AG08395 (cell line): Measurements from ENCODE around the gene SAMD15.
A peak's percentile ranks its signal among the peaks of the same experiment; 100 is the strongest.
"Not testable (repeated sequence)": the region's sequence is repeated elsewhere in the genome, so short reads cannot be mapped to it uniquely, and the experiment has no call there.

Experiments
- DNase-seq: peaks from one replicate; pipeline ENCODE4 v3.0.0; 2012; ENCODE audit warnings: mixed read lengths, low spot score

The SAMD15 gene

DNA sequence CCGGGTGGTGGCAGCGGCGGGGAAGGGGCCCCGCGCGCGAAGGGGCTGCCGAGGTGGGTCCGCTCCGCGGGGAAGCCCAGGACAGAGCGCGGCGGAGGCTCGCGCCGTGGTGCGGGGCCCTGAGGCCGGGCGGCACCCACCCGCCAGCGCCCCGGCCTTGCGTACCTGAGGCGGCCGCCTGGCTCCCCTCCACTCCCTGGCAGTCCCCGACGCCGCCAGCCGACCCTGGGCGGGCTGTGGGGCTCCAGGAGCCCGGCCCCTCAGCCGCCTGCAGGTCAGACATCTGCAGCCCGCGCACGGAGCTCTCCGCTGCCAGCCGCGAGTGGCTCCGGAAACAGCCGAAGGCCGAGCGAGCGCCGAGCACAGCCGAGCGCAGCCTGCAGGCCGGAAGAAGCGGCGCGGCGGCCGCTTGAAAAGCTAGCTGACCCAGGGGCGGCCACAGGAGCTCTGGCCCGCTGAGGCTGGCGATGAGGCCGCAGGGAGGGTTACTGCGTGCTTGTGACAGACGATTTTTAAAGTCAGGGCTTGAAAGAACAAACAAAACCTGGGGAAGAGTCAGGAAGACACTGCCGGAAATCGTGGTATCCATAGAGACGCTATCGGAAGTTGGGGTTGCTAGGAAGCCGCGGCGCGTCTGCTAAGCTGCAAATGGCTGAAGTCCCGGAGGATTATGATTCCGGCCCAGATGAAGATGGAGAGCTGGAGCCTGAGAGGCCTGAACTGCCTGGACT is at the start of gene SAMD15, which contains the start of gene TMED8:
Gene SAMD15 (plus strand): TSS at position 609 of the 731 bp plus-strand sequence. CDS start 40 bp downstream, at position 649.
Gene TMED8 (minus strand): TSS at position 324 of the 731 bp plus-strand sequence. CDS start 41 bp downstream, at position 283.
- DNase-seq: peak; percentile 89

- DNase-seq: no peak
Observed at GRCh38 chr14:77329872-77330271, 47.3 kb upstream of the SAMD15 start.

GRCh38 chr14:77335576-77335975 is 41.6 kb upstream of the SAMD15 start:
- no peak for DNase-seq

DNA sequence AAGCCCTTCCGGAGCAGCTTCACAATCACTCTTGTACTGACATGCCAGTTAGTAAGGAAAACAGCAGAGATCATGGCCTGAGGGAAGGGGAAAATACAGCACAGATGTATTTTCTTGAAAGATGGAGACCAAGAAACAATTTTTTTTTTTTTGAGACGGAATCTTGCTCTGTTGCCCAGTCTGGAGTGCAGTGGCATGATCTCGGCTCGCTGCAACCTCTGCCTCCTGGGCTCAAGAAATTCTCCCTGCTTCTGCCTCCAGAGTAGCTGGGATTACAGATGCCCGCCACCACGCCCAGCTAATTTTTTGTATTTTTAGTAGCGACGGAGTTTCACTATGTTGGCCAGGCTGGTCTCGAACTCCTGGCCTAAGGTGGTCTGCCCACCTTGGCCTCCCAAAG is 39.9 kb upstream of the SAMD15 start:
- not testable (repeated sequence) for DNase-seq

GRCh38 chr14:77337880-77338279 is 39.3 kb upstream of the SAMD15 start:
- DNase-seq: no peak

GRCh38 chr14:77338302-77338701 is 38.9 kb upstream of the SAMD15 start:
- no peak for DNase-seq

DNA sequence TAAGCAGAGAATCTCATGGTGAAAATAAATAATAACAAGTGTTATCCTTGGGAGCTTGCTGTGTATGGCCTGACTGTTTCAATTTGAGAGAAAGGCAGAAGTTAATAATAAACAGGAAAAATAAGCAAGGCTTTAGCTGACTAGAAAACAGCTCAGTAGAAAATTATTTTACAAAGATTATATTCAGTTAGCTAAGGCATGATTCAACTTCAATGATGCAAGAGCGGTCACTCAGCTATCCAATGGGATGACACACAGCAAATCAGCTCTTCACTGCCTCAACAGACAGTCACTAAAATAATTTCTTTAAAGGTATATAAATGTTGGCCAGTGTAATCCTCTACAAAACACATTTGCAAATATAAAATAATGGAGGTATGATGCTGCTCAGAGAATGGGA is 37.8 kb upstream of the SAMD15 start:
- peak; percentile 71 for DNase-seq

DNA sequence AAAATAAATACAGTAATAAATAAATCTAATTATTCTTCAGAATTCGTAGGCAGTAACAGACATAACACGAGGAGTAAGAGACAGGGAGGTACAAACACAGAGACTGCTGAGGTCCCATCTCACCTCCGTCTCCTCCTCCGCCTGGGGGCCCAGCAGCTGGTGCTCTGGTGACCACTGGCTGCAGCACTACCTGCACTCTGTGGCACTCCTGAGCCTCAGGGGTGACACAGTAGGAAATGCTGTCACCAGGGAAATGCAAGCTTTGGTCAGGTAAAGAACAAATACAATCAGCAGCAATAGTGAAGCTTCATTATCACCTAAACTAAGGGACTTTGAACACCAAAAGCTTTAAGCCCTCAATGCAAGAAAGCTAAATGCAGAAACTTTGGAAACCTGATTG is 36.8 kb upstream of the SAMD15 start:
- DNase-seq: no peak

DNA sequence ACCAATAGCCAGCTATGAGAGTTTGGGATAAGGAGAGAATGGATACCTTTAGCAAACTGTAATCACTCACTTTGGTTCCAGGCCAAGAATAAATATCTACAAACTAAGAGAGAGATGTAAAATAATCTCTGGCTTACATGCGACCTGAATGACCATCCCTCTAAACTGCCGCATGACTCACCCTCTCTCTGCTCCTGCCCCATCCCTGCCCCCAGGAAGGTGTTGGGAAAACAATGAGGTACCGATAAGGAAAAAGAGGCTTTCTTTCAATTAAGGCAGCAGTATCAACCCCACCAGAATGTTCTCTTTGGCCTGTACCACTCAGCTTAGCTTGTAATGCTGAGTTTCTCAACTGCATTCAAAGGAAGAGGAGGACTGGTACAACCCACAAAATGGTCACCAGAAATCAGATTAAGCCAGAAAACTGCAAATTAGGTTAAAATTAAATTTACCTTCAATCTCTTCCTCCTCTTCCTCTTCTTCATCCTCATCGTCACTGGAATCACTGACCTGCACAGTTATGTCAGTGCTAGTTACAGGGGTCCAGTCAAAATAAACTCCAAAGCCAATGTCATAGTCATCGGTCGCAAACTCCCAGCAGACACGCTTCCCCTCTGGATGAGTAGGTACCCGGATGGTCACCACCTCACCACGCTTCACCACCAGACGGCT is 34.3 kb upstream of the SAMD15 start:
- DNase-seq: no peak

- DNase-seq: no peak
Observed at GRCh38 chr14:77343662-77344061, 33.5 kb upstream of the SAMD15 start.

GRCh38 chr14:77344377-77344996 is 32.7 kb upstream of the SAMD15 start:
- no peak for DNase-seq

GRCh38 chr14:77346495-77346894 is 30.7 kb upstream of the SAMD15 start:
- no peak for DNase-seq

GRCh38 chr14:77347751-77348150 is 29.4 kb upstream of the SAMD15 start:
- DNase-seq: no peak

- no peak for DNase-seq
Observed at GRCh38 chr14:77353469-77354141, 23.6 kb upstream of the SAMD15 start.

GRCh38 chr14:77355811-77356210 is 21.4 kb upstream of the SAMD15 start:
- DNase-seq: no peak

DNA sequence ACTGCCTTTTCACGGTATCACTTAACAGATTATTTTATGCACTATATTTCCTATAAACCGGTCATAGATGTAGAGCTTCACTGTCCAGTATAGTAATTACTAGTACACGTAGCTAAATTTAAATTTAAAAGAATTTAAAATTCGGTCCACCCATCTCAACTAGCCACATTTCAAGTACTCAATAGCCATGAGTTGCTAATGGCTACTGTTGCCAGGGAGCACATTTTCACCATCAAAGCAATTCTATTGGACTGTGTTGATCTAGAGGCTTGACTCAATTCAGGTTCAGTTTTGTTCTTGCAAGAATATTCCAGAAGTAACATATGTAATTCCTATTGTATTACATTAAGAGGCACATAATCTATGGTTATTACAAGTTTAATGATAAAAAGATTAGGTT is 20.3 kb upstream of the SAMD15 start:
- DNase-seq: no peak

GRCh38 chr14:77359626-77360025 is 17.6 kb upstream of the SAMD15 start:
- no peak for DNase-seq

DNA sequence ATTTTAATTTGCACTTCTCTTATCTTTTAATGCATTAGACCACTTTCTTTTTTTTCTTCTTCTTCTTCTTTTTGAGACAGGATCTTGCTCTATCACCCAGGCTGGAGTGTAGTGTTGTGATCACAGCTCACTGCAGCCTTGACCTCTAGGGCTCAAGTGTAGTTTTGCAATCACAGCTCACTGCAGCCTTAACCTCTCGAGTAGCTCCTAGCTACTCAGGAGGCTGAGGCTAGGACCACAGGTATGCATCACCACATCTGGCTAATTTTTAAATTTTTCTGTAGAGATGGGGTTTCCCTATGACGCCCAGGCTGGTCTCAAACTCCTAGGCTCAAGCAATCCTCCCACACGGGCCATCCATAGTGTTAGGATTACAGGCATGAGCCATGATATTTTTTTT is 13.0 kb upstream of the SAMD15 start:
- DNase-seq: no peak

GRCh38 chr14:77369285-77369684 is 7.9 kb upstream of the SAMD15 start:
- no peak for DNase-seq

DNA sequence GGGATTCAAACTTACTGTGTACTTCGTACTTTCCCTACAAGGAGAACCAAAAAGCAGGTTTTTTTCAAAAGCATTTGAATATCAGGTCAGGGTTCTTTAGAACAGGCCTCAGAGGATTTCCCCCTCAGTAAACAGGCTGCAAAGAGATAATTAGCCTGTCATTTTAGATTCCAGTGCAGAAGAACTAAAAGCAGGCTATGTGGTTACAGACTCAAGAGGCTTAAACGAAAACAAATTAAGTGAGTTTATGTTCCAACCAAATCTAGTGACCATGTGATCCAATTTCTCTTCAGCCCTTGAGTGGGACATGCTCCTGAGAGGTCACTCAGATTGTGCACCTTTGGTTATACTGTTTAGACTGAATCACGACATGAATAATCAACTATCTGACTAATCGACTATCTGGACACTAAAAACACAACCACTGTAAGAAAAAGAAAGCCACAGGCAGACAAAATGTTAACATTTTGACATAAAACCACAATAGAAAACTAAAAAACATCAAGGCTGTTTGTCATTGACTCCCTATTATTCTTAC is 4.8 kb upstream of the SAMD15 start:
- no peak for DNase-seq

DNA sequence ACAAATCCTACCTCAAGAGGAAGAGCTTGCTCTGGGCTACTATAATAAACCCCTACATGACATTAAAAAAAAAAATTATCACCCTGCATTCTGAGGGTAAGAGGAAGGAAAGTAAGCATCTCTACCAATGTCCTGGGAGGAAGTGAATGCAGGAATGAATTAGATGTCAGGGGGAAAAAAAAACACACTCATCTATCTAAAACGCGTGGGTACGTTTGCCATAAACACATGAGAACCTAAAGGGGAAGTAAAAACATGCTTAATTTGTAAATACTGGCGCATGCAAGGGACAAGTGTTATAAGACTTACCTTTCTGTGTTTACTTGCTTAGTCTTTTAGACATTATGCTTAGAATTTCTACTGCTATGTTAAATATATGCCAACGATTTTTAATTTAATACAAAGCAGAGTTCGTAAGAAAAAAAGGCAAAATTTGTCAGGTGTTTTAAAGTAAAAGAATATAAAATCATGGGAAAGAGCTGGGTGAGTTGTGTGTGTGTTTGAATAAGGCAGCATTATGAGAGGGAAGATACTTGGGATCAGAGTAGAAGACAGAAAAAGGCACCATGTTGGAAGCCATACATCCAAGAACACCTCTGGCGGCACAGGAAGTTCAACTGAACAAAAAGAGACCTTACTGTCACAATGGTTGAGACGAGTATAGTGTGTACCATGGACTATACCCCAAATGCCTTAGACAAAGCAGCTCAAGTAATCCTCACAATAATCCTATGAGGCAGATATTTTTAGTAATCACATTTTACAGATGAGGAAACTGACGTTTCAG is 1.8 kb upstream of the SAMD15 start:
- no peak for DNase-seq
